Mammary epithelial cell (primary cell): ENCODE results near the gene BET1L.

Source experiments
- EZH2 ChIP-seq: IDR thresholded peaks from 2 replicates; pipeline ENCODE4 v1.6.1; 2012; ENCODE audit warnings: low read length, inconsistent platforms, borderline replicate concordance
- TF ChIP-seq, protein P1 (sequence below), 2 donors: IDR thresholded peaks in 1 of 2; conservative IDR thresholded peaks in 1 of 2; 2 replicates each; pipeline ENCODE4 v1.5.1; 2011 to 2012; ENCODE audit warnings: inconsistent platforms in 2 of 2, low read length in 2 of 2, mild to moderate bottlenecking in 2 of 2, control low read depth in 1 of 2, low read depth in 1 of 2; ENCODE audit not compliant: insufficient read depth in 1 of 2; ENCODE audit errors: extremely low read depth in 1 of 2

DNA sequence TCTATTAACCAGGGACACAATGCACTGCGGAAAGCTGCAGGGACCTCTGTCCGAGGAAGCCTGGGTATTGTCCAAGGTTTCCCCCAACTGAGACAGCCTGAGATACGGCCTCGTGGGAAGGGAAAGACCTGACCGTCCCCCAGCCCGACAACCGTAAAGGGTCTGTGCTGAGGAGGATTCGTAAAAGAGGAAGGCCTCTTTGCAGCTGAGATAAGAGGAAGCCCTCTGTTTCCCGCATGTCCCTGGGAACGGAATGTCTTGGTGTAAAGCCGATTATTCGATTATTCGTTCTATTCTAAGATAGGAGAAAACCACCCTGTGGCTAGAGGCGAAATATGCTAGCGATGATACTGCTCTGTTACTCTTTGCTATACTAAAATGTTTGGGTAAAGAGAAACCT, 5.2 kb downstream of the BET1L start:
- TF ChIP-seq, protein P1, sequence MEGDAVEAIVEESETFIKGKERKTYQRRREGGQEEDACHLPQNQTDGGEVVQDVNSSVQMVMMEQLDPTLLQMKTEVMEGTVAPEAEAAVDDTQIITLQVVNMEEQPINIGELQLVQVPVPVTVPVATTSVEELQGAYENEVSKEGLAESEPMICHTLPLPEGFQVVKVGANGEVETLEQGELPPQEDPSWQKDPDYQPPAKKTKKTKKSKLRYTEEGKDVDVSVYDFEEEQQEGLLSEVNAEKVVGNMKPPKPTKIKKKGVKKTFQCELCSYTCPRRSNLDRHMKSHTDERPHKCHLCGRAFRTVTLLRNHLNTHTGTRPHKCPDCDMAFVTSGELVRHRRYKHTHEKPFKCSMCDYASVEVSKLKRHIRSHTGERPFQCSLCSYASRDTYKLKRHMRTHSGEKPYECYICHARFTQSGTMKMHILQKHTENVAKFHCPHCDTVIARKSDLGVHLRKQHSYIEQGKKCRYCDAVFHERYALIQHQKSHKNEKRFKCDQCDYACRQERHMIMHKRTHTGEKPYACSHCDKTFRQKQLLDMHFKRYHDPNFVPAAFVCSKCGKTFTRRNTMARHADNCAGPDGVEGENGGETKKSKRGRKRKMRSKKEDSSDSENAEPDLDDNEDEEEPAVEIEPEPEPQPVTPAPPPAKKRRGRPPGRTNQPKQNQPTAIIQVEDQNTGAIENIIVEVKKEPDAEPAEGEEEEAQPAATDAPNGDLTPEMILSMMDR (conservative IDR thresholded peaks at IDR 0.05 in 1 of 2, IDR thresholded peaks at IDR 0.05 in 1 of 2; ENCODE audit: extremely low read depth in 1 of 2, insufficient read depth in 1 of 2, low read depth in 1 of 2, low read length in 2 of 2), result no peak
- TF ChIP-seq EZH2, result no peak
